ENCODE data around the gene POLD3. TPM values are rescaled to one million over a fixed set of nuclear protein-coding genes. Genes with fewer than 3 reads are reported as not detected.
A peak's percentile ranks its signal among the peaks of the same experiment; 100 is the strongest.

POLD3 gene
- 26.6 and 27.9 TPM in 2 replicates for total RNA-seq
- long read RNA-seq, transcript POLD3-201 (12 exons, 3,821 nt) = major isoform, 51 of 86 reads
- long read RNA-seq, partial matches to known transcripts = 22 of 86 reads
- long read RNA-seq, other reads (novel, unspliced or antisense) = 9 of 86 reads

DNA sequence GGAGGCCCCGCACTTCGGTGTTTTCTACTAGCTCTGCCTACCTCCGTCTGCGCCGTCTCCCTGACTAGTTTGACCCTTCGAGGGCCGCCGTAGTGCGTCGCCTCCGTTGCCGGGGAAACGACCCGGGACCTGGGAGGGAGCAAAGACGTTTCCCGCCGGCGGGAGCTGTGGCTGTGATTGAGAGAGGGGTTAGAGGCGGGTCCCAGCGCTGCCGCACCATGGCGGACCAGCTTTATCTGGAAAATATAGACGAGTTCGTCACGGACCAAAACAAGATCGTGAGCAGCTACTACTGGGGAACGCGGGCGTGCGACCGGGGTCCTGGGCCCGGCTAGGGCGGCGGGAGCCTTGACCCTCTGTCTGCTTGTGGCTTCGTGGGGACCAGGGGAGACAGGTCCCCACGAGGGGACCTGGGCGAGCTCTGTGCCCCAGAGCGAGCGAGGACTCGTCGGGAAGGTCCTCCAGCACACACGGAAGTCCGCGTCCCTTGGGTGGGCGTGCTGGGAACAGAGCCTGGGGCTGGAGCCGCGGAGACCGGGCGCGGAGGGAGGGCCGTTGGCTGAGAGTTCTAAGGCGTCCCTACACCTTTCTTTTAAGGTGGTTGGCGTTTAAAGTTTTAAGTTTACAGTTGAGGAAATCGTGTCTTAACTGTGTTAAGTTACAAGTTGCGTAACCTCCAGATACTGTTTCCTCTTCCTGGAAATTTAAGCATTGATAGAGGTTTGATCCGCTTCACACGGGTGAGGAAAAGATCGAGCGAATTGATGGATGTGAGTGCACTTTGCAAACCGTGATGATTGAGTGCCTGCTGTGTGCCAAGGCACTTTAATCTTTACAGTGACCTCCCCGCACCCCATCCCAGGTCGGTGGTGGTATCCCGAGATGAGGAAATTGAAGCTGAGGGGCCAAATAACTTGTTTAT, at the start of gene POLD3:
Gene POLD3, plus strand, starts transcription at position 142 of the 922 bp plus-strand sequence. Its CDS starts 77 bp downstream, at position 219.
- H3K27ac Mint-ChIP-seq = peak within 1 kb of the TSS; percentile 99
- peaks cover 4% of the 10 kb centered on the region for H3K27me3 Mint-ChIP-seq
- DNase-seq (ENCODE audit: low spot score, unreplicated experiment) = peak; percentile 89
- no peak for TF ChIP-seq CTCF (IDR thresholded peaks at IDR 0.05; ENCODE audit: unreplicated experiment)
- H3K4me3 Mint-ChIP-seq (ENCODE audit: low read depth) = peak within 1 kb of the TSS; percentile 100
- no peaks in the 10 kb centered on the region for H3K9me3 Mint-ChIP-seq (ENCODE audit: low read depth)
- H3K36me3 Mint-ChIP-seq (ENCODE audit: insufficient read depth) = peaks cover 15% of the 10 kb centered on the region
- H3K4me1 Mint-ChIP-seq (ENCODE audit: low read depth) = peaks cover 17% of the 10 kb centered on the region

DNA sequence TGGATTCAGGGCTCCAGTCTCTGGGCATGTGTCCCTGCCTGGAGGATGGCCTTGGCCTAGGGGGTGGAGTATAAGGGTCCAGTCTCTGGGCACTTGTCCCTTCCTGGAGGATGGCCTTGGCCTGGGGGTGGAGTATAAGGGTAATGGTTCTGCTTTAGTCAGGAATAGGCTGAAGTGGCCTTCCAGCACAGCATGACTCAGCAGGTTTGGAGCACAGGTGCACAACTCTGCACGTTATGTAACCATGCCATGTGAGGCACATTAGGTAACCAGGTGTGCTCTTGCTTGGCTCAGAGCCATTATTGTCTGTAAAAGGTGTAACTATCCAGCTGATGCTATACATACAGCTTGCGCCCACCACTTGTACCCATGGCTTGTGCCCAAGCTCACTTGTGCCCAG, 48.4 kb upstream of the POLD3 start:
- H3K9me3 Mint-ChIP-seq (ENCODE audit: low read depth) = peaks cover 13% of the 10 kb centered on the region
- no peak overlapping the region for H3K4me3 Mint-ChIP-seq (ENCODE audit: low read depth)

DNA sequence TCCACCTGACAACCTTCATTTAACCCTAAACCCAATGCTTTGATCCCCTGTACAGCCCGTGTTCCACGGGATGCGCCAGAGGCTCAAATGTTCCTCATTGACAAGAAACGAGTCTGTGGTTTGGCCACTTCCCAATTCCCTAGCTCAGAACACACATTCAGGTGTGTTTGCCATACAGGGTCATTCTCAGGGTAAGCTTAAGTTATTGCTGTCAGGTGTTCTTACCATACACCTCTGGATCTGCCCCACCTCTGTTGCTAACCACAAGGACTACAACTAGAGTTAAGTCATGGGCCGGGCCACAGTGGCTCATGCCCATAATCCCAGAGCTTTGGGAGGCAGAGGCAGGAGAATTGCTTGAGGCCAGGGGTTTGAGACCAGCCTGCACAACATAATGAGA, 45.6 kb upstream of the POLD3 start:
- Mint-ChIP-seq H3K9me3 (ENCODE audit: low read depth) (peaks cover 13% of the 10 kb centered on the region), H3K27ac (peak overlapping the region; percentile 76), H3K4me3 (ENCODE audit: low read depth) (no peak overlapping the region), H3K4me1 (ENCODE audit: low read depth) (peaks cover 13% of the 10 kb centered on the region), H3K27me3 (no peaks in the 10 kb centered on the region), H3K36me3 (ENCODE audit: insufficient read depth) (no peaks in the 10 kb centered on the region)
- TF ChIP-seq CTCF (IDR thresholded peaks at IDR 0.05; ENCODE audit: unreplicated experiment) = no peak
- DNase-seq (ENCODE audit: low spot score, unreplicated experiment) = no peak

More for the DNA sequence above, 48.4 kb upstream of the POLD3 start:
- Mint-ChIP-seq H3K4me1 (ENCODE audit: low read depth) (peaks cover 10% of the 10 kb centered on the region), H3K36me3 (ENCODE audit: insufficient read depth) (no peaks in the 10 kb centered on the region), H3K27ac (no peak overlapping the region), H3K27me3 (no peaks in the 10 kb centered on the region)
- no peak for TF ChIP-seq CTCF (IDR thresholded peaks at IDR 0.05; ENCODE audit: unreplicated experiment)
- DNase-seq (ENCODE audit: low spot score, unreplicated experiment) = no peak

DNA sequence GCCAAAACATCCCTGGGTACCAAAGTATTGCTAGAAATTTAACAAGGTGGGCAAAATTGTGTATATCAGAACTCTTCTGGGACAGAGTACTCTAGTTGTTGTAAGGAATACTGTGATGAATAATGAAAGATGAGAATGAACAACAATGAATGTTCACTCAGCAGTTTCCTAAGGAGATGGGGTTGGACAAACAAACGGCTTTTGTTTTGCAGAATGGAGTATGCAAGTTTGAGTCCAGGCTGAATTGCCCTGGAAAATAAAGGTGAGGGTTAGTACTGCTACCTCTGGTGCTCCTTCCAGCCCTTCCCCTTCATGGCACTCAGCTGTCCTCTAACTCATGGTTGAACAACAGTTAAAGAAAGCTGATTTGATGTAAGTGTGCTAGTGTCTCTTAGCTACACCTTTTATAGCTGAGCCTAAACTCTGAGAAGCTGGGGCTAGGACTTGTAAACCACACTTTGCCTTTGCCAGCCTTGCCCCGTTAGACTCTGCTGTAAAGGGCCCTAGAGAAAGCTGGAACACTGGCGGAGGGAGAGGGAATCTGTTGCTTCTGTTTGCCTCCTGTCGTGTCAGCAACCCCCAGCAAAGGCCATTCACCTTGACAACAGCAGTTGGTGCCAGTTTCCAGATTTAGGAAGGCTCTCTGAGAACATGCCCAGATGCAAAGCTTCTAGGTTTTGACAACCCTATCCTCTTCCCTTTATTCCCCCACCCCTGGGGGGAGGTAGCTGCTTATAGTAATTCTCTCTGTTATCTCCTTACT, 41.2 kb upstream of the POLD3 start:
- no peak overlapping the region for H3K27ac Mint-ChIP-seq
- no peak for TF ChIP-seq CTCF (IDR thresholded peaks at IDR 0.05; ENCODE audit: unreplicated experiment)
- no peaks in the 10 kb centered on the region for H3K27me3 Mint-ChIP-seq
- no peak overlapping the region for H3K4me3 Mint-ChIP-seq (ENCODE audit: low read depth)
- peaks cover 13% of the 10 kb centered on the region for H3K4me1 Mint-ChIP-seq (ENCODE audit: low read depth)
- no peaks in the 10 kb centered on the region for H3K36me3 Mint-ChIP-seq (ENCODE audit: insufficient read depth)
- H3K9me3 Mint-ChIP-seq (ENCODE audit: low read depth) = no peaks in the 10 kb centered on the region
- no peak for DNase-seq (ENCODE audit: low spot score, unreplicated experiment)

DNA sequence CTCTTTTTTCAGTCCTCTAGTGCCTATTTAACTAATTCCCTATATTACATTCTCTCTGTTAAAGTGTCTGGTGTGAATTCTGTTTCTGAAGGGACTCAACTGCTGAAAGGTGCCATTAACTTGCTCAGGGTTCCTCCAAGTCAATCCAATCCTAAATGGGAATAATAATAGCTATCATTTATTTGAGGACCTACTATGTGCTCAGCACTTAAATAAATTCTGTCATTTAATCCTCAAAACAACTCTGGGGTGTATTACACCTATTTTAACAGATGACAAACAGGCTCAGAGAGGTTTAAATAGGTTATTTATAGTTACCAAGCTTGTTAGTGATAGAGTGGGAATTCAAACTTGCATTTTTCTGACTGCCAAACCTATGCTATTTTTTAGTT, 40.6 kb upstream of the POLD3 start:
- DNase-seq (ENCODE audit: low spot score, unreplicated experiment) = no peak
- no peak for TF ChIP-seq CTCF (IDR thresholded peaks at IDR 0.05; ENCODE audit: unreplicated experiment)
- H3K27me3 Mint-ChIP-seq = no peaks in the 10 kb centered on the region
- no peaks in the 10 kb centered on the region for H3K36me3 Mint-ChIP-seq (ENCODE audit: insufficient read depth)
- no peak overlapping the region for H3K4me3 Mint-ChIP-seq (ENCODE audit: low read depth)
- no peaks in the 10 kb centered on the region for H3K9me3 Mint-ChIP-seq (ENCODE audit: low read depth)
- no peak overlapping the region for H3K27ac Mint-ChIP-seq
- H3K4me1 Mint-ChIP-seq (ENCODE audit: low read depth) = peaks cover 10% of the 10 kb centered on the region
